Peyer's patch (tissue), 4 donors: Measurements from ENCODE around the gene PTPN2.

Experiments
- CTCF ChIP-seq, 6 experiments: fragments of 450-650 bp in 4 of 6; fragments of 200-600 bp in 2 of 6; sonication (generic) in 1 of 6; IDR thresholded peaks; one replicate each; pipeline ENCODE4 v1.5.1; 2017 to 2019; ENCODE audit warnings: antibody characterized with exemption in 6 of 6, mild to moderate bottlenecking in 3 of 6, moderate library complexity in 1 of 6
- POLR2A ChIP-seq, 2 donors: fragments of 450-650 bp; IDR thresholded peaks; one replicate each; pipeline ENCODE4 v1.5.1; 2017; ENCODE audit warnings: antibody characterized with exemption in 2 of 2, mild to moderate bottlenecking in 2 of 2, moderate library complexity in 2 of 2

DNA sequence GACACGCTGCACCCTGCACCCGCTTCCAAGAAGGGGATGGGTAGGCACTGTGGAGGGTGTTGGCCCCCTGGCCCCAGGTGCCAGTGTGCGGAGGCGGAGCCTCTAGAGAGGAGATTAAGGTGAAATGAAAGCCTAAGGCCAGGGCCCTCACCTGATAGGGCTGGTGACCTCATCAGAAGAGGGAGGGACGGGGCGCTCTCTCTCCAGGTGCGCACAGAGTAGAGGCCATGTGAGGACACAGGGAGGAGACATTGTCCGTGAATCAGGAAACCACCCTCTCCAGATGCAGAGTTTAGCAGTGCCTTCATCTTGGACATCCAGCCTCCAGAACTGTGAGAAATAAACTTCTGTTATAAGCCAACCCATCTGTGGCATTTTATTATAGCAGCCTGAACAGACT is 118.9 kb downstream of the PTPN2 start:
- peak in 2 of 6 experiments; percentile 33 to 36 for TF ChIP-seq CTCF (IDR thresholded peaks at IDR 0.05)
- TF ChIP-seq POLR2A (IDR thresholded peaks at IDR 0.05), result no peak
